ENCODE measurements around the gene ACTN4. TPM values are rescaled to one million over a fixed set of nuclear protein-coding genes. Genes with fewer than 3 reads are reported as not detected.

ACTN4 gene
- 136 and 631 TPM in 2 replicates for total RNA-seq

GRCh38 chr19:38647368-38647965, at the start of gene ACTN4:
ACTN4 (plus strand) TSS chr19:38647649; CDS start chr19:38647746, 97 bp downstream.

GRCh38 chr19:38617764-38618589, 29.5 kb upstream of the ACTN4 start, which contains the start of gene MAP4K1:
MAP4K1 (minus strand) TSS chr19:38617953; CDS start chr19:38617895, 58 bp downstream.

GRCh38 chr19:38618590-38619360, 28.7 kb upstream of the ACTN4 start, which contains the start of gene EIF3K:
EIF3K (plus strand) TSS chr19:38619188; CDS start chr19:38619269, 81 bp downstream.

GRCh38 chr19:38744298-38744681, 96.8 kb downstream of the ACTN4 start, which contains the start of gene CAPN12:
CAPN12 (minus strand) TSS chr19:38744474; CDS start chr19:38744165, 309 bp downstream.

GRCh38 chr19:38773469-38774177, 126.2 kb downstream of the ACTN4 start, which contains the start of gene LGALS7:
LGALS7 (minus strand) TSS chr19:38773517; CDS start chr19:38773492, 25 bp downstream.

Other genes with a start within 250 kb of the ACTN4 start
- 8.0 and 14.0 TPM in 2 replicates for gene FAM98C, start 244.6 kb upstream of the ACTN4 start, total RNA-seq
- not detected in 2 replicates for gene RASGRP4, start 221.4 kb upstream of the ACTN4 start, total RNA-seq
- gene RYR1, start 214.0 kb upstream of the ACTN4 start, total RNA-seq = 6.8 and 8.0 TPM in 2 replicates
- 0.14 TPM in 1 of 2 replicates, not detected in the other for gene MAP4K1, start 29.7 kb upstream of the ACTN4 start, total RNA-seq
- gene EIF3K, start 28.5 kb upstream of the ACTN4 start, total RNA-seq = 252 and 283 TPM in 2 replicates
- gene CAPN12, start 96.8 kb downstream of the ACTN4 start, total RNA-seq = 2.3 and 3.1 TPM in 2 replicates
- 12.6 and 32.1 TPM in 2 replicates for gene LGALS7, start 125.9 kb downstream of the ACTN4 start, total RNA-seq
- 263 and 754 TPM in 2 replicates for gene LGALS7B, start 141.6 kb downstream of the ACTN4 start, total RNA-seq
- gene LGALS4, start 165.3 kb downstream of the ACTN4 start, total RNA-seq = 0.14 TPM in 1 of 2 replicates, not detected in the other
- gene ECH1, start 184.1 kb downstream of the ACTN4 start, total RNA-seq = 62.2 and 94.8 TPM in 2 replicates
- gene HNRNPL, start 202.3 kb downstream of the ACTN4 start, total RNA-seq = 160 and 186 TPM in 2 replicates
- 10.5 and 20.8 TPM in 2 replicates for gene RINL, start 230.6 kb downstream of the ACTN4 start, total RNA-seq